GM12892 (cell line): ENCODE data around the gene GRPR.

Experiments
- POLR2A ChIP-seq: IDR thresholded peaks from 2 replicates; pipeline ENCODE4 v1.6.1; 2011; ENCODE audit warnings: low read depth, low read length, control low read depth
- POLR2AphosphoS5 ChIP-seq: IDR thresholded peaks from 2 replicates; pipeline ENCODE4 v1.6.1; 2011; ENCODE audit warnings: low read depth, low read length, control low read depth
- TAF1 ChIP-seq: IDR thresholded peaks from 2 replicates; pipeline ENCODE4 v1.6.1; 2011; ENCODE audit warnings: low read depth, mild to moderate bottlenecking, control low read depth, low read length, borderline replicate concordance

DNA sequence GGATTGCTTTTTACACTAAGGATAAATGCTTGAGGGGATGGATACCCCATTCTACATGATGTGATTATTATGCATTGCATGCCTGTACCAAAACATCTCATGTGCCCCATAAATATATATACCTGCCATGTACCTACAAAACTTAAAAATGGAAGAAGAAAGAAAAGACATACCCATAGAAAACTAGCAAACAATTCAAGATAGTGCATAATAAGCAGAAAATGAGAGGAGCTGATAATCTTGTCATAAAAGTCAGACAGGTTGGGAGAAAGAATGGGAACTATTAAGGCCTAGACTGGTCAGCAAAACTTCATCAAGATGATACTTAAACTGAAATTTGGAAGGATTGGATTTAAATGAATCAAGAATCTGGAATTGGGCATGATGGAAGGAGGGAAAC lies 22.3 kb downstream of the GRPR start:
- TF ChIP-seq POLR2A, result no peak
- TF ChIP-seq POLR2AphosphoS5, result no peak
- TF ChIP-seq TAF1, result no peak
